H54 (cell line): ENCODE results near the gene CYP2W1.

Source experiments
- DNase-seq: peaks from one replicate; pipeline ENCODE4 v3.0.0; 2011; ENCODE audit warnings: low spot score, mixed read lengths; ENCODE audit not compliant: insufficient read length
- FAIRE-seq: peaks from 3 replicates; lab custom pipeline; 2011; peaks lifted over from hg19 to GRCh38; lab: Jason Lieb, UNC
- POLR2A ChIP-seq: IDR thresholded peaks from 2 replicates; pipeline ENCODE4 v1.6.1; 2011; ENCODE audit warnings: low read depth, mild to moderate bottlenecking, low read length

Gene CYP2W1

DNA sequence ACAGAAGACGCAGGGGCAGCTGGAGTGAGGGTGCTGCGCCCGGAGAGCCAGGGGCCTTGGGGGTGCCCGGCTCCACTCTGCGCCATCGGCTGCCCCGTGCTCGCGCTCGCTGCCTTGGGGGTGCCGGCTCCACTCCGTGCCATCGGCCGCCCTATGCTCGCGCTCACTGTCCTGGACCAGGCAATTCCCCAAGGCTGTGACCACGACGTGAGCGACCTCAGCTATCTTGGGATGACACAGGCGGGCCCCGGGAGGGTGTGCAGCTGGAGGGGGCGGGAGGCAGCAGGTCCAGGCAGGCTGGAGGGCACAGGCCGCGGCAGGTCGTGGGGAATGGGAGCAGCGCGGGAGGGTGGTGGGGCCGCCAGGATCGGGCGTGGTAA is 29.7 kb downstream of the CYP2W1 start:
- TF ChIP-seq POLR2A, result no peak
- FAIRE-seq, result no peak
- DNase-seq, result no peak

DNA sequence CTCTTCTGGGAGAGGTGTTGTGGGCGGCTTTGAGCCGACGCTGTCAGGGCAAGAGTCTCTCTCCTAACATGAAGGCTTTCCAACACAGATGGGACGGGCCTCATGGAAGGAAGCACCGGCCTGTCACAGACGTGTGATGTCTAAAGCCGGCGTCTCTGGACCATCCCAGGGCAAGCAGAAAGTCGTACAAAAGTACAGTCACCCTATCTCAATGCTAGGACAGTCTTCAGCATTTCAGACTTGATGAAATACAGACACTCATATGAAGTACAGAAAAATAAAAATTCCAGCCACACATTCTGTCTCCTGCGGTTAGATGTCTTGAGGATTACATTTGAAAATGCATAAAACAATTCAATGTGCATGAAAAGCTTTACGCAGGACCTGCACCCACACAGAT is 30.6 kb downstream of the CYP2W1 start:
- no peak for TF ChIP-seq POLR2A
- DNase-seq (no peak), FAIRE-seq (no peak)

DNA sequence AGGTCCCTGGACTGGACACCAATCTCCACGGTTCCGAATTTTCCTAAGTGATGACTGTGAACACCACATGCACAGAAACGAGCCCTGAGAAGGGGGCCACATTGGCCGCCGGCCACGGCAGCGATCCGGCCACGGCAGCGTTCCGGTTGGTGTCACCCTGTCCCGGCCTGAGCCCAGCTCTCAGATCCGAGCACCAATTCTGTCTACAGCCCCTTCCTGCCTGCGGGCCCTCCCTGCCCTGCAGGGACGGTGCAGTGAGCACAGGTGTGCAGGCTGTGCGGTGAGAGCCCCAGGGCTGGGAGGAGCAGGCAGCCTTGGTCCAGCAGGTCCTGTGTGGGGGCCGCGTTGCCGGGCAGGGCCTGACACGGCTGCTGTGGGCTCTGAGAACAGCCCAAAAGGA is 31.7 kb downstream of the CYP2W1 start:
- DNase-seq, result no peak
- no peak for TF ChIP-seq POLR2A
- FAIRE-seq, result no peak

DNA sequence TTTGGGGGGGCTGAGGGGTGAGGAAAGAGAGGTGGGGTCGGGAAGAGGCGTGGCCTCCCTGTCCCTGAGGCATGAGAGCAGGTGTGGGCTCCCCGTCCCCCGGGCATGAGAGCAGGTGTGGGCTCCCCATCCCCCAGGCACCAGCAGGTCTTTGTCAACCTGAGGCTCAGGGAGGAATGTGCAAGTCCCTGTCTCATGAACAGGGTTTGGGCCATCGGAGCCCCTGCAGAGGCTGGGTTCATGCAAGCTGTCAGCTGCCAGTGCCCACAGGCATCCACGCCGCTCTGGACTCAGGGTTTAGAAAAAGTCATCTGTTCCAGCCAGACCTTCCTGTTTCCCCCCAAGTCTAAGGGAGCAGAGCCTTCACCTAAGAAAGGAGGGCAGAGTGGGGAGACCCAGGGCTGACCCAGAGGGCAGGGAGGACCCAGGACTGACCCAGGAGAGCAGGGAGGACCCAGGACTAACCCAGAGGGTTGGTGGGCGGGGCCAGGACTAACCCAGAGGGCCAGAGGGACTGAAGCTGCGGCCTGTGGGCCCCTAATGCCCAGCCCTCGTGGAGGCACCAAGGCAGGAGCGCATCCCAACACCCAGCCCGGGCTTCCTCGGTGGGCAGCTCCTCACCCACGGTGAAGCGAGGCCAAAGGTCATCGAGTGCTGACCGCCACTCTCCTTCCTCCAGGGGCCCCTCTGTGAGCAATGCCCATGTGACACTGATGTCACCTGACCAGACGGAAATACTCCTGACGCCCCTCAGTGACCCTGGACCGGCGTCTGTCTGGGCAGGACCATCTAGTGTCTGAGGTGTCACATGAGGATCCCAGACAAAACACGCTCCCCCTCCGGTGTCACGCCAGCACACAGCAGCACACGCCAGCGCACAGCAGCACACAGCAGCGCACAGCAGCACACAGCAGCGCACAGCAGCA is 32.5 kb downstream of the CYP2W1 start:
- DNase-seq, result no peak
- no peak for TF ChIP-seq POLR2A
- FAIRE-seq, result no peak

DNA sequence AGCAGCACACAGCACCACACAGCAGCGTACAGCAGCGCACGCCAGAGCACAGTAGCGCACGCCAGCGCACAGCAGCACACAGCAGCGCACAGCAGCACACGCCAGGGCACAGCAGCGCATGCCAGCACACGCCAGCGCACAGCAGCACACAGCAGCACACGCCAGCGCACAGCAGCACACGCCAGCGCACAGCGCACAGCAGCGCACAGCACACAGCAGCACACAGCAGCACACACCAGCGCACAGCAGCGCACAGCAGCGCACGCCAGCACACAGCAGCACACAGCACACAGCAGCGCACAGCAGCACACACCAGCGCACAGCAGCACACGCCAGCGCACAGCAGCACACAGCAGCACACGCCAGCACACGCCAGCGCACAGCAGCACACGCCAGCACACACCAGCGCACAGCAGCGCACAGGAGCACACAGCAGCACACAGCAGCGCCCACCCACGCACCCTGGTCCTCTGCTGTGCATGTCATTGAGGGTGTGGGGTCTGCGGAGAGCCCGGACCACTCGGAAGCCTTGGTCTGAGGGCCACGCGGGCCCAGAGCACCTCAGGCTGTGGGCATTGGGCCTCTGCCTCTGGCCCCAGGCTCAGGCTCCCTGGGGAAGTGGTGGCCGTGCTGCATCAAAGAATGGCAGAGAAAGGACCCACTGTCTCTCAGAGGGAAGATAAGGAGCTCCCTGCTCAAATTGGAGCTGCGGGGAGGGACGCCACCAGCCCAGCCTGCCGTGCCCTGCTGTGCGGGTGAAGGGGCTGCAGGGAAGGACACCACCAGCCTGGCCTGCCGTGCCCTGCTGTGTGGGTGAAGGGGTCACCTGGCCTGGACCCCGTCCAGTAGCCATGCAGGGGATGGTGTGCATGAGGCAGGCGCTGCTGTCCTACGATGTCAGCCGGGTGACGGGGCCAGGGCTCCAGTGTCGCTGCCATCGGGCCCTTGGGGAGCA is 33.9 kb downstream of the CYP2W1 start:
- TF ChIP-seq POLR2A, result no peak
- no peak for DNase-seq
- no peak for FAIRE-seq

DNA sequence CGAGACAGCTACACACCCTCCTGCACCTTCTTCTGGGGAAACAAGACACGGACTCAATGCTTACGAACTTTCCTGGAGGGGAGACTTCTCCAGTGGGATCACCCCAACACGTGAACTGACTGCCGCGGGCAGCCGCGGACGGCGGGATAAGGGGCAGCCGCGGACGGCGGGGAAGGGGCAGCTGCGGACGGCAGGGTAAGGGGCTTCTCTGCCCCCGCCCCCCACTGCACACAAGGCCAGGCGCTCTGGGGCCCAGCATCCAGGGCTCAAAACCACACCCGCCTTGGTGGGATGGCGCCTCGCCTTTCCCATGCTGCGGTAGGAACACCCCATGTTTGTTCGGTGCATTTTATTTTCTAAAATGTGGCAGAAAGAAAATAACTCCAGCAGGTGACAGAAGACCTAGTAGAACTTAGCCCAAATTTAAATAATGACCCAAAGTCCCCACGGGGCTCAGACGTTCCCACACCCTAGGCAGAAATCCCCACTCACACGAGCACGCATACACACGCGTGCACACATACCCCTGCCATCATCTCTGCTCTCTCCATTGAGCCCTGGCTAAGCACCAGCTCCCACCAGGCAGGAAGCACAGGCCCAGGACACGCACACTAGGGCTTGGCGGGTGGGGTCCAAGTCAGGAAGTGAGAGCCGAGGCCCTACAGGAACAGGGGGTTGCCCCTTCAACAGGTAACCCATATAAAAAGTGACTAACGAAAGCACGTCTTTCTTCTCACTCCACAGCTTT is 34.8 kb downstream of the CYP2W1 start:
- DNase-seq (no peak), FAIRE-seq (no peak)
- no peak for TF ChIP-seq POLR2A

DNA sequence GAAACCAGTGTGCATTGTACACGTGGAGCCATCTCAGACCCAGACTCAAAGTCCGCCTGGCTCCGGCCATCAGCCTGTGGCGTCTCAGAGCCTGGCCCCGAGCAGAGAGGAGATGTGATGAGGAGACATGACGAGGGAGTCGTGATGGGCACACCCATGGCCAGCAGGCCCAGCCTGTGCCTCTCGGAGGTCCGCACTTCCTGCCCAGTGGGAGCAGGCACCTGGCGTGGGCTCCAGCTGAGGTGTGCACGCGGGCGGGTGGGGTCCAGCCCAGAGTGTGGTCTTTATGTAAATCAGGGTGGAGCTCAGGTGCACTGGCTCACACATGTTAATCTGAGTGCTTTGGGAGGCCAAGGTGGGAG is 35.3 kb downstream of the CYP2W1 start:
- DNase-seq, result no peak
- TF ChIP-seq POLR2A, result no peak
- FAIRE-seq, result no peak

DNA sequence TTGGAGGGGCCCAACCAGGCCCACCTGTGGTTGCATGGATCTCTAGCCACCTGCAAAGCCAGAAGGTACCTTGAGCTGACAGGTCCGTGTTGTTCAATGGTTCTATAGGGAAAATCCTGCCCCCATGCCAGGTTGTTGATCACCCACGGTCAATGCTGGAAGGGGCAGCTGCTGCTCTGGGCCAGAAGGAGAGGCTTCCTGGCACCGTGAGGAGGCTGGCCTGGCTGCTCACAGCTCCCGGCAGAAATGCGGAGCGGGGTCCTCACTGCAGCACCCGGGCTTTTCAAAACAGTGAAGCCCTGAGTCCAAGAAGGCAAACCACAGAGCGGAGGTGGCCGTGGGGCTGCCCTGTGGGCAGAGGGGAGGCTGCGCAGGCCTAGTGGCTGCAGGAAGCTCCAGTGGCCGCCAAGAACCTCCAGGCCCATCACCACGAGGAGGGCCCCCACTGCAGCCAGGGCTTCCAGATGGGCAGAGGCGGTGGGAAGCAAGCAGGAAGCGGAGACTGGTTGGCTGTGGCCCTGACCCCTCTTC is 36.3 kb downstream of the CYP2W1 start:
- no peak for TF ChIP-seq POLR2A
- no peak for DNase-seq
- FAIRE-seq, result no peak

DNA sequence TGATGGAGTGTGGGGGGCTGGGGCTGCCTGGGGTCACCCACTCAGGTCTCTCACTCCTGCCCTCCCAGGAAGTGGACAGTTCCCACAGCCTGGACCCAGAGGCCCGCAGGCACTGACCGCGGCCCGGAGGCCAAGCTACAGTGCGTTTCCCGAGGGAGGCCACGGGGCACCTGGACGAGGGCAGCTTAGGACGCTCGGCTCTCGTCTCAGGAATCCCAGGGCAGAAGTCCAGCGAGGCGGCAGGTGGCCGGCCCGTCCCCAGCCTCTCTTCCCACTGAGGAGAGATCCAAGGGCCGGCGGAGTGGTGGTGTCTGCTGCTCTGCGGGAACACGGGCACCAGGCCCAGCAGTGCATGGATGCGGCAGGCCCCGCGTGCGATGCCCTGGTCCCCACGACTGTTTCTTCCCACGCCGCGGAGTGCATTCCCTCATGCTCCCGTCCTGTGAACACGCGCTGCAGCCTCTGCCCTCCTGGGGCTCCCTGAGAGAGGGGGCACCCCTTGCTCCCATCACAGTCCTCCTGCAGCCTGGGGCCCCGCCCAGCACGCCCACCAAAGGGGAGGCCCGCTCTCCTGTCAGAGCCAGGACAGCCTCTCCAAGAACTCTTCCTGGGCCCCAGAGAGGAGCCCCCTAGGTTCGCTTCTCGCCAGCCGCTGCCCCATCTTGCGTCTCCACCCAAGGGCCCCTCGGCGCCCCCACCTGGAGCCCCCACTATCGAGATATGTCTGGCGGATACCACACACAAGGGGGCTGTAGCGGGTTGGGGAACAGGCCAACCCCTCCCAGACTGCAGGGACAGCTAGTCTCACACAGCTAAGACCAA is 37.0 kb downstream of the CYP2W1 start:
- no peak for DNase-seq
- FAIRE-seq, result no peak
- no peak for TF ChIP-seq POLR2A

DNA sequence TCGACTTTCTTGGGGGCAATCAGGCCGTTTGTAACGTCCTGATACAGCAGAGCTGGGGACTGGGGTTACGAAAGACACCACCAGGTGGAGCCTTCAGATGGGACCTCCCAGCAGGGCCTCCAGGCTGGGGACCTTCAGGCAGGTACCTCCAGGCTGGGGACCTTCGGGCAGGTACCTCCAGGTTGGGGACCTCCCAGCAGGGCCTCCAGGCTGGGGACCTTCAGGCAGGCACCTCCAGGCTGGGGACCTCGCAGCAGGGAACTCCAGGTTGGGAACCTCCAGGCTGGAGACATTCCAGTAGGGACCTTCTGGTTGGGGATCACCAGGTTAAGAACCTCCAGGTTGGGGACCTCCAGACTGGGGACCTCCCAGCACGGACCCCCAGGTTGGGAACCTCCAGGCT is 37.9 kb downstream of the CYP2W1 start:
- no peak for TF ChIP-seq POLR2A
- DNase-seq (no peak), FAIRE-seq (no peak)

DNA sequence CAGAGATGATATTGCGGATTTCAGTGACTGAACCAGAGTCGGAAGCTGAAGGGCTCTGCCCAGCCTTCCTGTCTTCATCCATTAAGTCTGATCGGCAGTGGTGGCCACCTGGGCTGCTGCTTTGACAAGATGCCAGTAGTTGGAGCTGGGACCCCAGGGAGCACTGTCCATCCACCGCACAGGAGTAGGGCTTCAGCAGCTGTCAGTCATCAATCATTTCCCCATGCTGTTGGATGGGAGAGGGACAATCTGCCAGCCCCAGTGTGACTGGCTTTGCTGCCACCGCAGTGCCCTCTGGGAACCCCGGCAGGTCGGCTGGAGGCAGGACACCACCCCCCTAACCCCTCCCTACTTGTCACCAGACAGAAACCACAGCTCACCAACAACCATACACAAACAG is 38.4 kb downstream of the CYP2W1 start:
- no peak for TF ChIP-seq POLR2A
- FAIRE-seq (no peak), DNase-seq (no peak)

DNA sequence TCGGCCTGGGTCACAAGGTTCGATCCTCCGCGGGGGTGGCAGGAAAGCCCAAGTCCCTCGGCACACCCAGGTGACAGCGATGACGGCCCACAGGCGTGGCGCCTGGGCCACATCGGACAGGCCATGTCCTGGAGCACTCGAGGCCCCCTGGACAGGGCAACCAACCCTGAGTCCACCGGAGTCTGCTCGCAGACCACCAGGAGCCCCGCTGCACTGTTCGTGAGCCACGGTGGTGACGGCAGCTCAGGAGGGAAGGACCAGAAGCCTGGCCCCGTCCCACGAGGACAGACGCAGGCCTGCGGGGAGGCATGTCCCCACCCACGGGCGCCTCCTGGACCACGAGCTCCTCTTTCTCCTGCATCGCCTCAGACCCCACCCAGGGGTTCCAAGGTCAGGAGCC is 39.0 kb downstream of the CYP2W1 start:
- TF ChIP-seq POLR2A, result no peak
- FAIRE-seq, result no peak

DNA sequence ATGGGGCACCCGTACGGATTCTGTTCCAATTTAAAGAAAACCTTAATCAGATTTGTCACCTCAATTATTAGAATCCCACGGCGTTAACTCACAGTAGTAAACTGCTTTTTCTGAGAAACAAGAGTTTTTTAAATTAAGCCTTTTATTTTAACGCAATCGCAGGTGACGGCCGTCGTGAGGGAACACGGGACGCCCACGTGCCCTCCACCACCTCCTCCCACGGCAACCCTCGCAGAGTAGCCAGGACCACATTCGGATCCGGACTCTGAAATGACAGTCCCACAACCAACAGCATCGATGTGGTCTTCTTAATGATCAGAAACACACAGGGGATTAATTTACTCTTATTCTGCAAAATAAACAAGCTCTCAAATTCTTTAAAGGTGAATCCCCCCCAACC is 39.4 kb downstream of the CYP2W1 start:
- FAIRE-seq (no peak), DNase-seq (no peak)
- no peak for TF ChIP-seq POLR2A

More for the DNA sequence above, 39.0 kb downstream of the CYP2W1 start:
- no peak for DNase-seq
